ENCODE measurements around the gene NTF3.

The NTF3 gene

DNA sequence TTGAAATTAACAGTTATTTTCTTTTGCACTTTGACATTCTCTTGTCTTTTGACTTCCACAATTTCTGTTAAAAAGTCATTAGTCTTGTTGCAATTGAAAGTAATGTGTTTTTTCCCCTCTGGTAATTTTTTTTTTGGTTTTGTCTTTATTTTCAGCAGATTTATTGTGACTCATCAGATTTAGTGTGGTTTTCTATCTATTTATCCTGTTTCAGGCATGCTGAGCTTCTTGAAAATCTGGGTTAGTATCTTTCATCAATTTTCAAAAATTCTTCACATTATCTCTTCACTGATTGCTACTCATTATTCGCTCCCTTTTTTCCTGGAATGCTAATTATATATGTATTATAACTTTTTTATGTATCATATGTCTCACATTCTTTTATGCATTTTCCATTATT is 15.3 kb upstream of the NTF3 start:
- H3K4me1 Mint-ChIP-seq (ENCODE audit: low read depth), result no peaks in the 10 kb centered on the region

GRCh38 chr12:5417500-5417899 is 14.4 kb upstream of the NTF3 start:
- H3K4me1 Mint-ChIP-seq (ENCODE audit: low read depth), result no peaks in the 10 kb centered on the region
- peaks cover 12% of the 10 kb centered on the region for H3K27me3 Mint-ChIP-seq (ENCODE audit: low read depth)
- no peak overlapping the region for H3K4me3 Mint-ChIP-seq
- H3K27ac Mint-ChIP-seq, result no peak overlapping the region
- H3K9me3 Mint-ChIP-seq, result no peaks in the 10 kb centered on the region
- H3K36me3 Mint-ChIP-seq (ENCODE audit: low read depth), result no peaks in the 10 kb centered on the region

More for the DNA sequence above, 15.3 kb upstream of the NTF3 start:
- Mint-ChIP-seq H3K4me3 (no peak overlapping the region), H3K36me3 (ENCODE audit: low read depth) (no peaks in the 10 kb centered on the region), H3K27me3 (ENCODE audit: low read depth) (peaks cover 12% of the 10 kb centered on the region), H3K27ac (no peak overlapping the region), H3K9me3 (no peaks in the 10 kb centered on the region)

DNA sequence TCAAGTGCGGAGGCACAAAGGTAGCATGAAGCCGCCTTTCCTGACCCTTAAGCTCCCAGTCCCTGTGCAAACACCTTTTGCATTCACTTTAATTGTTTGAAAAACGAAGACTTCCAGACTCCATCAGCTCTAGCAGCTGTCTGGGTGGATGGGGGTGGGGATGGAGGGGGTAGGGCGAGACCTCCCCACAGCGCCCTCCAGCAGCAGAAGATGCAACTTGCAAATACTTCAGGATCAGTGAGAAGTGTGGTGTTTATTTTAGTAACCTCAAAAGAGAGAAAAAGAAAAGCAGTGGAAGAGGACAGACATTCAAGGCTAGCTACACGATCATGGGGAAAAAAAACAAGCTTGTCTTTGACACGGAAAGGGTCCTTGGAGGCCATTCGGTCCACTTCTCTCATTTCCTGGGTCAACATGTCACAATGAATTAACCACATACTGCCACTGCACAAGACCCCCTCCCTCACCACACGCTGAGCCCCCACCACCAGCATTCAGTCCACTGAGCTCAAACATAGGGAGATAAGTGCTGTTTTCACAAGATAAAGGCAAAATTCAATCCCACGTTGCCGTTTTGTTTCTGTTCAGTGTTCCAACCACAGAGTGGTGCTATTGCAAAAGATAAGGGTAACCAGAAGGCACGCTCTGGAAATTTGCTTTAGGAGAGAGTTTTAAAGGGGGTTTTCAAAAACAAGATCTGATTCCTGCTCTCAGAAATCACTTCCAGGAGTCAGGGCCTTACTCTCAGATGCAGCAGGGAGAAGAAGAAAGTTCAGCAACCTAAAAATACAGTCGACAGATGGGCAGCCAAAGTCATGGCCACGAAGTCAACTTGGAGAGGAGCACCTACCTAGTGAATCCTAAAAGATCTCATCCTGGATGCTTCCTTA is 3.3 kb upstream of the NTF3 start:
- Mint-ChIP-seq H3K27me3 (ENCODE audit: low read depth) (peaks cover 57% of the 10 kb centered on the region), H3K4me1 (ENCODE audit: low read depth) (peaks cover 1% of the 10 kb centered on the region), H3K9me3 (no peaks in the 10 kb centered on the region), H3K27ac (no peak overlapping the region), H3K4me3 (no peak overlapping the region), H3K36me3 (ENCODE audit: low read depth) (no peaks in the 10 kb centered on the region)

GRCh38 chr12:5429741-5430557 is 2.0 kb upstream of the NTF3 start:
- H3K27ac Mint-ChIP-seq, result no peak overlapping the region
- H3K27me3 Mint-ChIP-seq (ENCODE audit: low read depth), result peaks cover 57% of the 10 kb centered on the region
- no peak overlapping the region for H3K4me3 Mint-ChIP-seq
- peaks cover 1% of the 10 kb centered on the region for H3K4me1 Mint-ChIP-seq (ENCODE audit: low read depth)
- H3K9me3 Mint-ChIP-seq, result no peaks in the 10 kb centered on the region
- H3K36me3 Mint-ChIP-seq (ENCODE audit: low read depth), result no peaks in the 10 kb centered on the region

DNA sequence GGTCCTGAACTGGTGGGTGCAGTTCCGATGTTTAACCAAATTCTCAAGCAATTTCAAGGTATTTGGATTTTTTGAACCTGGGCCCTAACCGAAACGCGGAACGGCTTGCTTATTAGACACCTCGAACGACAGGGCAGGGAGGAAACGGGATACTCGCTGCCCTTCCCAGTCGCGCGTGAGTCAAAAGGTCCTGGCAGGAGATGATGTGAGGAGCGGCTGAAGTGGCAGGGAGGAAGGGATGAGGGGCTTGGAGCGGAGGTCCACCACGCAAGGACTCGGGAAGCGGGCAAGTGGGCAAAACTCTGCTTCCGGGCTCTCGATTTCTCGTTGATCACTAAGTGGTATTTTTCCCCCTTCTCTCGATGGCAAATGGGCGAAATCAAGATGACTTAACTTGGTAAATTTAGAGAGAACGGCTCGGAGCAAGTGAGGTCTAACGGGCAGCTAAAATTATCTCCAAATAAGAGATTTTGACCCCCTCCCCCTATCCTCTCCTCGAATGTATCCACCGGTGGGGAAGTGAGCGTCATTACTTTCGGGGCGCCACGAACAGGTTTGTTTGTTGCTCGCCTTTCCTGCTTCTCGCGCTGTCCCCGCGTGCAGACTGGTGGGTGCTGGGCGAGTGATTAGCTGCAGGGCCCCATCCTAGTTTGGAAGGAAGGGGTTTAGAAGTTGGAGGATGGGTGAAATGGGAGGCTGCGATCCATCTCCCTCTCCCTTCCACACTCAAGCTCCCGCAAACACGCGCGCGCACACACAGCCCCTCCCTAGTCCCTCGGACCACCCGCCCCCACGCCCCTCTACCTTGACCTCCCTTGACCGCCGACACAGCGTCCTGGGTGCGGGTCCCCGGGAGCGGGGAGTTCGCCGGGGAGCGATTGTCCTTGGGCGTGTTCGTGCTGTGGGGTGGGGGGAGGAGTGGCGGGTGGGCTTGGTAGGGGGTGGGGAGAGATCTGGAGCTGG is 986 bp upstream of the NTF3 start:
- Mint-ChIP-seq H3K9me3 (no peaks in the 10 kb centered on the region), H3K4me3 (no peak overlapping the region), H3K4me1 (ENCODE audit: low read depth) (peaks cover 1% of the 10 kb centered on the region), H3K36me3 (ENCODE audit: low read depth) (no peaks in the 10 kb centered on the region), H3K27ac (no peak overlapping the region), H3K27me3 (ENCODE audit: low read depth) (peaks cover 57% of the 10 kb centered on the region)

DNA sequence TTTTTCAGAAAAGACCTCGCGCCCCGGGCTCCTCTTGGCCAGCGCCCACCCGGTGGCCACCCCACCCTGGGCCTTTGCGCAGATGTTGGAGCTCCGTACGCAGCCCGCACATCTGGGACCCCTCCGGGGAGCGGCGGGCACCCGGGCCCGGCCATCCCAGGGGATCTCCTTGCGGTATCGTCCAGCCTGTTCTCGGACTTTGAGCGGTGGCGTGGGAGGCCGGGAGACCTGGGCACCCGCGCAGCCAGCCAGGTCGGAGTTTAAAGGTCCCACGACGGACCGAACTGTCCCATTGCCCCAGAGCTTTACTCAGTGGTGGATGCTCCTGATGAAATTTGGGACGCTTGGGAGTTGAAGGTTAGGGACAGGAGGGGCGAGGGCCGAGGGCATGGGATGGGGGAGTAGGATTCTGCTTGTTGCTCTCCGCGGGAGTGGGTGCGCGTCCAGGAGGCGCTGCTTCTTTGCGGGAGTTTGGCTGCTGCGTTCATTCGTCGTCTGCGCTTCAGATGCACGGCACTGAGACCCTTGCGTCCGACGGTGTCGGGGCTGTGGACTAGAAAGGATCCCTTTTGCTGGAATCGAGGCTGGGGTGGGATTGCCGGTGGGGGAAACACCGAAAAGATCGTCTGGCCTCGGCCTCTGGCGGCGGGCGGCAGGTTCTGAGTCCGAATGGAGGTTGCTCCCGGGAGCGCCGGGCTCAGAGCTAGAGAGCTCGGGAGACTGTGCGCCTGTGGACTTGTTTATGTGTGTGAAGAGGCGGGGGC is 1.4 kb downstream of the NTF3 start:
- H3K27ac Mint-ChIP-seq, result no peak overlapping the region
- H3K36me3 Mint-ChIP-seq (ENCODE audit: low read depth), result no peaks in the 10 kb centered on the region
- H3K9me3 Mint-ChIP-seq, result no peaks in the 10 kb centered on the region
- peaks cover 1% of the 10 kb centered on the region for H3K4me1 Mint-ChIP-seq (ENCODE audit: low read depth)
- no peak overlapping the region for H3K4me3 Mint-ChIP-seq
- peaks cover 44% of the 10 kb centered on the region for H3K27me3 Mint-ChIP-seq (ENCODE audit: low read depth)

DNA sequence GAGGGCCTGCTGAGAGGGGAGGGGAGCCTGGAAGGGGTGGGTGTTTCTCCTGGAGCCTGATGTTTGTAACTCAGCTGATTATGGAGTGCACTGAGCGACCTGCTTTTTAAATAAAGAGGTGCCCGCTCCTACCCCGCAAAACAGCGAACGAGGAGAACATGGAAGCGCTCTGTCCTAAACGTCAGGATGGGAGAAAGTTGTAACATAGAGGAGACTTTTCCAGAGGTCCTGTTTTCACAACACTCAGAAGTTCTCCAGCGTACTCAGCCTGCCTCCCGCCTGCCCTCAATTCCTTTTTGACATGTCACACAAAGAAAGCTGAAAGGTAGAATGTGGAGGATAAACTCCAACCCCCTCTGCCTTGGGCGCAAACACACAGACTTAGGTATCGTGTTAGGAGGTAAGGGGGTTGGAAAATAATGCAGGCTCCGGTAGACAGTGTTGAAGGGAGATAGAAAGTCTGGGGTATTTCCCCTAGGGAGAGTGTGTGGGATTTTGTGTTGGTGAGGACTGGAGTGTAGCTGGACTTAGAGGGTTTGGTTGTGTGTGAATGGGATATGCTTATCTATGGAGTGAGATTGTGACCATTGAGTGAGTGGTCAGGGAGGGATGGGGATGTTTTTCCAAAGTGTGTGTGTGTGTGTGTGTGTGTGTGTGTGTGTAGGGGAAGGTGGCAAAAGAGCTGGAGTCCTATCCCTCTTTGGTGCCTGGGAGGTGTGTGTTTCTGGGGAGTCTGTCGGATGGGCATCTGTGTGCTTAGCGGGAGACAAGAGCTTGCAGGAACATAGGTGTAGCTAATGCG is 2.1 kb downstream of the NTF3 start:
- peaks cover 38% of the 10 kb centered on the region for H3K27me3 Mint-ChIP-seq (ENCODE audit: low read depth)
- H3K36me3 Mint-ChIP-seq (ENCODE audit: low read depth), result no peaks in the 10 kb centered on the region
- peaks cover 1% of the 10 kb centered on the region for H3K4me1 Mint-ChIP-seq (ENCODE audit: low read depth)
- no peaks in the 10 kb centered on the region for H3K9me3 Mint-ChIP-seq
- no peak overlapping the region for H3K4me3 Mint-ChIP-seq
- no peak overlapping the region for H3K27ac Mint-ChIP-seq

DNA sequence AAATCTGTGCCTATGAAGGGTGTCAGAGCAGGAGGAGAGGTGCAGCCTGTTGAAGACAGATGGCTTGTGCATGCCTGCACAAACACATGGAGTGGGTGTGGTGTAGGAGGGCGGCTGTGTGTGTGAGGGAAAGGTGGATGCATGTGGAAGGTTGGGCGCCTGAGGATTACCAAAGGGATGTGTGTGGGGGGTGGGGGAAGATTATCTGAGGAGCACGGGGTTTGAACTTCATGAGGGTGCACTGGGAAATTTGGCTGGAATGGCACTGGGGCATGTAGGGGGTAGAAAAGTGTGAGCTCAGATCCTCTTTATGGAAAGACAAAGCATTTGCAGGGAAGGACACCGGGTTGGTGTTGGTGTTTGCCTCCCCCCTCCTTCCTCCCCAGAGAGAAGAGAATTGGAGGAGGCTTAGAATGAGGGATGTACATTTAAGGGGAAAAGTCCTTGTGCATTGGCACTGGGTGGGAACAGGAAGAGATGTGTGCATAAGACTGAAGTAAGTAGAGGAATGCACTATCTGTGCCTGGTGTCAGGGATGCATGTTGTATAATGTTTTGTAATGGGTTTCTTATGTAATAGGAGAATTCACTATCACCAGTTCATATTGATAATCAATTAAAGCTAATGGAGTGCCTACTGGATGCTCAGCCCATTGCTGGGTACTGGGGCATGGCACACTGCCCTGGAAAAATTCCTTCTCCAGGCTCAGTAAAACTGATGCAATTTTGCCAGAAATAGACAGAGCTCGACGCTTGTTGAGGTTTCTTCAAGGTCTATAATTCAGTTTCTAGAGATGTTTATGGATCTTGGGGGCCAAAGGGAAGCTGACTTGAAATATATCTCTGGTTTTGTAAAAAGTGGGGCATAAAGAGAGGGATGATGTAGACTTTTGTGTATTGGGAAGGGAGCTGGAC is 3.0 kb downstream of the NTF3 start:
- H3K4me3 Mint-ChIP-seq, result no peak overlapping the region
- peaks cover 1% of the 10 kb centered on the region for H3K4me1 Mint-ChIP-seq (ENCODE audit: low read depth)
- no peaks in the 10 kb centered on the region for H3K36me3 Mint-ChIP-seq (ENCODE audit: low read depth)
- peaks cover 30% of the 10 kb centered on the region for H3K27me3 Mint-ChIP-seq (ENCODE audit: low read depth)
- H3K27ac Mint-ChIP-seq, result no peak overlapping the region
- H3K9me3 Mint-ChIP-seq, result no peaks in the 10 kb centered on the region

GRCh38 chr12:5437182-5437583 is 5.3 kb downstream of the NTF3 start:
- peaks cover 14% of the 10 kb centered on the region for H3K27me3 Mint-ChIP-seq (ENCODE audit: low read depth)
- H3K9me3 Mint-ChIP-seq, result no peaks in the 10 kb centered on the region
- H3K4me1 Mint-ChIP-seq (ENCODE audit: low read depth), result no peaks in the 10 kb centered on the region
- no peak overlapping the region for H3K4me3 Mint-ChIP-seq
- H3K36me3 Mint-ChIP-seq (ENCODE audit: low read depth), result no peaks in the 10 kb centered on the region
- H3K27ac Mint-ChIP-seq, result no peak overlapping the region

DNA sequence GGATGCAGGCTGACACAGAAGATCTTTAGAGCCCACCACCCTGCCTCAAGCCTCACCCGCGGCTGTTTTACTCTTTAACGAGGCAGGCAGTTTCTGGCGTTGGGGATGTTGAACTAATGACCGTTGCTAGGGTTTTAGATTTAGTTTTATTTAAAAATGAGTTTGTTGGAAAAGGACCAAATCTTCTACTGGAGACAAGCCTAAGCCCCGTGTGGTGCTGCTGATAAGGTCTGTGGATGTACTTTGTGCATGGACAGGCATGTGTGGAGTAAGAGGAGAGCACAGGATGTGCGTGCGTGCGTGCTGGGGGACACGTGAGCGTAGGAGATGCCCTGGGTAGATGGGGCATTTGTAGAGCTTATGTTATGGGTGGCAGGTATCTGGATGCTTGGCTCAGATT is 5.7 kb downstream of the NTF3 start:
- Mint-ChIP-seq H3K4me1 (ENCODE audit: low read depth) (no peaks in the 10 kb centered on the region), H3K36me3 (ENCODE audit: low read depth) (no peaks in the 10 kb centered on the region), H3K27ac (no peak overlapping the region), H3K27me3 (ENCODE audit: low read depth) (peaks cover 10% of the 10 kb centered on the region), H3K4me3 (no peak overlapping the region), H3K9me3 (no peaks in the 10 kb centered on the region)

- Mint-ChIP-seq H3K4me3 (no peak overlapping the region), H3K9me3 (no peaks in the 10 kb centered on the region), H3K4me1 (ENCODE audit: low read depth) (no peaks in the 10 kb centered on the region), H3K27me3 (ENCODE audit: low read depth) (peaks cover 9% of the 10 kb centered on the region), H3K27ac (no peak overlapping the region), H3K36me3 (ENCODE audit: low read depth) (no peaks in the 10 kb centered on the region)
Observed at GRCh38 chr12:5438671-5439200, 6.8 kb downstream of the NTF3 start.

DNA sequence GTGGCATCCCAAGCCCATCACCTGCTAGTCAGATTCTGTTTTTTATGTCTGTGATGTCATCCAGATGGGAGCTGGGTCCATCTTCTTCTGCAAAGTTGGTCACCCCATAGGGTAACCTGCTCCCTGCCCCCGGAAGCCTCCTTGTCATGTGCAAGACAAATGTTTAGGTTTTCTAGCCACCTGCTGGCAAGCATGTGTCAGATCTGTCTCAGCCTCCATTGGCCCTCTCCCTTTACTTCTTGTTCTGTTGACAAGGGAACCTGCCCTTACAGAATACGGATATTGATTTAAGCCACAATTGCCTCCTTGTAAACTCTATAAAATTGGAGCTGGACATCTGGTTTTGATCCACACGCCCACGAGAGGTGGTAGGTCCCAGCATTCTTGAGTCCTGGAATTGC is 7.5 kb downstream of the NTF3 start:
- Mint-ChIP-seq H3K9me3 (no peaks in the 10 kb centered on the region), H3K4me1 (ENCODE audit: low read depth) (no peaks in the 10 kb centered on the region), H3K36me3 (ENCODE audit: low read depth) (no peaks in the 10 kb centered on the region), H3K27ac (no peak overlapping the region), H3K27me3 (ENCODE audit: low read depth) (peaks cover 9% of the 10 kb centered on the region), H3K4me3 (no peak overlapping the region)
